ENCODE data around the gene C1QTNF8.

The C1QTNF8 gene

GRCh38 chr16:1053700-1054368 is 42.2 kb downstream of the C1QTNF8 start:
- Histone ChIP-seq H4K20me1 (peaks cover 0 to 53% (median 0%) of the 10 kb centered on the region in 11 experiments; a peak in 6 of 22 replicates), H3K27me3 (peaks cover 8 to 36% (median 14%) of the 10 kb centered on the region in 11 experiments; a peak in 15 of 22 replicates), H3K4me2 (peak overlapping the region in 8 of 11 experiments; percentile 49 to 76 (median 68); a peak in 14 of 22 replicates), H3K9ac (no peak overlapping the region), H3K4me1 (peaks cover 0 to 48% (median 38%) of the 10 kb centered on the region in 10 experiments; a peak in 15 of 20 replicates), H3K4me3 (no peak overlapping the region), H3K36me3 (no peaks in the 10 kb centered on the region), H3K9me3 (replicated peaks in 1 of 11) (peaks cover 15 to 23% (median 18%) of the 10 kb centered on the region in 11 experiments), H3K27ac (no peak overlapping the region)
- TF ChIP-seq Cebpa-rat (IDR thresholded peaks at IDR 0.05) = no peak

- H4K20me1 ChIP-seq = peaks cover 0 to 57% (median 2%) of the 10 kb centered on the region in 11 experiments; a peak in 11 of 22 replicates
- TF ChIP-seq Cebpa-rat (IDR thresholded peaks at IDR 0.05) = no peak
- H3K27me3 ChIP-seq = peaks cover 8 to 32% (median 15%) of the 10 kb centered on the region in 11 experiments; a peak in 17 of 22 replicates
- H3K4me3 ChIP-seq = no peak overlapping the region
- peaks cover 7 to 16% (median 11%) of the 10 kb centered on the region in 11 experiments; a peak in 19 of 22 replicates for H3K9me3 ChIP-seq (replicated peaks in 1 of 11)
- H3K9ac ChIP-seq = 0 out of 22 replicates have a peak overlapping the region, but pooled peaks of 1 of the 11 experiments have one; percentile 18
- peak overlapping the region in 8 of 11 experiments; percentile 39 to 76 (median 68); a peak in 13 of 22 replicates for H3K4me2 ChIP-seq
- no peaks in the 10 kb centered on the region for H3K36me3 ChIP-seq
- H3K4me1 ChIP-seq = peaks cover 2 to 55% (median 44%) of the 10 kb centered on the region in 10 experiments; a peak in 16 of 20 replicates
- no peak overlapping the region for H3K27ac ChIP-seq
Observed at GRCh38 chr16:1053121-1053521, 42.9 kb downstream of the C1QTNF8 start.

GRCh38 chr16:1052721-1053120 is 43.3 kb downstream of the C1QTNF8 start:
- 0 out of 22 replicates have a peak overlapping the region, but pooled peaks of 1 of the 11 experiments have one; percentile 18 for H3K9ac ChIP-seq
- no peak overlapping the region for H3K27ac ChIP-seq
- H3K4me3 ChIP-seq = no peak overlapping the region
- no peaks in the 10 kb centered on the region for H3K36me3 ChIP-seq
- H3K4me1 ChIP-seq = peaks cover 4 to 59% (median 48%) of the 10 kb centered on the region in 10 experiments; a peak in 16 of 20 replicates
- peak overlapping the region in 8 of 11 experiments; percentile 39 to 76 (median 68); a peak in 13 of 22 replicates for H3K4me2 ChIP-seq
- peaks cover 0 to 61% (median 6%) of the 10 kb centered on the region in 11 experiments; a peak in 14 of 22 replicates for H4K20me1 ChIP-seq
- H3K9me3 ChIP-seq (replicated peaks in 1 of 11) = peaks cover 7 to 13% (median 9%) of the 10 kb centered on the region in 11 experiments; a peak in 17 of 22 replicates
- peaks cover 9 to 36% (median 19%) of the 10 kb centered on the region in 11 experiments; a peak in 18 of 22 replicates for H3K27me3 ChIP-seq
- TF ChIP-seq Cebpa-rat (IDR thresholded peaks at IDR 0.05) = no peak

- Histone ChIP-seq H3K4me2 (no peak overlapping the region), H4K20me1 (peaks cover 0 to 65% (median 12%) of the 10 kb centered on the region in 11 experiments; a peak in 14 of 22 replicates), H3K4me3 (no peak overlapping the region), H3K27me3 (peaks cover 0 to 38% (median 17%) of the 10 kb centered on the region in 11 experiments; a peak in 15 of 22 replicates), H3K27ac (no peak overlapping the region), H3K36me3 (no peaks in the 10 kb centered on the region), H3K9me3 (replicated peaks in 1 of 11) (peaks cover 0 to 3% (median 0%) of the 10 kb centered on the region in 11 experiments; a peak in 2 of 22 replicates), H3K4me1 (peaks cover 4 to 72% (median 60%) of the 10 kb centered on the region in 10 experiments; a peak in 17 of 20 replicates), H3K9ac (no peak overlapping the region)
- no peak for TF ChIP-seq Cebpa-rat (IDR thresholded peaks at IDR 0.05)
Observed at GRCh38 chr16:1051446-1051845, 44.6 kb downstream of the C1QTNF8 start.

- Histone ChIP-seq H3K4me1 (peaks cover 4 to 76% (median 65%) of the 10 kb centered on the region in 10 experiments; a peak in 17 of 20 replicates), H4K20me1 (peaks cover 0 to 63% (median 12%) of the 10 kb centered on the region in 11 experiments; a peak in 14 of 22 replicates), H3K4me3 (no peak overlapping the region), H3K36me3 (no peaks in the 10 kb centered on the region), H3K27ac (no peak overlapping the region), H3K4me2 (no peak overlapping the region), H3K9me3 (replicated peaks in 1 of 11) (no peaks in the 10 kb centered on the region), H3K27me3 (peaks cover 0 to 39% (median 17%) of the 10 kb centered on the region in 11 experiments; a peak in 15 of 22 replicates), H3K9ac (no peak overlapping the region)
- no peak for TF ChIP-seq Cebpa-rat (IDR thresholded peaks at IDR 0.05)
Observed at GRCh38 chr16:1050921-1051320, 45.1 kb downstream of the C1QTNF8 start.

- Histone ChIP-seq H3K36me3 (no peaks in the 10 kb centered on the region), H3K27ac (no peak overlapping the region), H3K4me3 (no peak overlapping the region), H3K9me3 (replicated peaks in 1 of 11) (no peaks in the 10 kb centered on the region), H4K20me1 (peaks cover 0 to 60% (median 12%) of the 10 kb centered on the region in 11 experiments; a peak in 14 of 22 replicates), H3K27me3 (peaks cover under 1 to 39% (median 16%) of the 10 kb centered on the region in 11 experiments; a peak in 16 of 22 replicates), H3K9ac (no peak overlapping the region), H3K4me1 (peaks cover 4 to 76% (median 65%) of the 10 kb centered on the region in 10 experiments; a peak in 17 of 20 replicates), H3K4me2 (peak overlapping the region in 6 of 11 experiments; percentile 56 to 80 (median 64); a peak in 10 of 22 replicates)
- TF ChIP-seq Cebpa-rat (IDR thresholded peaks at IDR 0.05) = no peak
Observed at GRCh38 chr16:1050516-1050915, 45.5 kb downstream of the C1QTNF8 start.

- peak overlapping the region in 8 of 11 experiments; percentile 40 to 80 (median 61); a peak in 13 of 22 replicates for H3K4me2 ChIP-seq
- H3K36me3 ChIP-seq = no peaks in the 10 kb centered on the region
- peaks cover 7 to 40% (median 22%) of the 10 kb centered on the region in 11 experiments; a peak in 16 of 22 replicates for H3K27me3 ChIP-seq
- peaks cover 0 to 63% (median 14%) of the 10 kb centered on the region in 11 experiments; a peak in 14 of 22 replicates for H4K20me1 ChIP-seq
- H3K9ac ChIP-seq = peak overlapping the region in 2 of 11 experiments; percentile 23 to 41; a peak in 1 of 22 replicates
- TF ChIP-seq Cebpa-rat (IDR thresholded peaks at IDR 0.05) = no peak
- peaks cover 4 to 72% (median 63%) of the 10 kb centered on the region in 10 experiments; a peak in 17 of 20 replicates for H3K4me1 ChIP-seq
- no peak overlapping the region for H3K4me3 ChIP-seq
- no peak overlapping the region for H3K27ac ChIP-seq
- no peaks in the 10 kb centered on the region for H3K9me3 ChIP-seq (replicated peaks in 1 of 11)
Observed at GRCh38 chr16:1049976-1050247, 46.1 kb downstream of the C1QTNF8 start.

- Histone ChIP-seq H3K27me3 (peaks cover 11 to 40% (median 27%) of the 10 kb centered on the region in 11 experiments; a peak in 17 of 22 replicates), H3K4me3 (no peak overlapping the region), H3K9ac (peak overlapping the region in 2 of 11 experiments; percentile 23 to 41; a peak in 1 of 22 replicates), H3K4me2 (peak overlapping the region in 9 of 11 experiments; percentile 40 to 80 (median 61); a peak in 17 of 22 replicates), H3K4me1 (peaks cover 4 to 66% (median 57%) of the 10 kb centered on the region in 10 experiments; a peak in 17 of 20 replicates), H3K36me3 (no peaks in the 10 kb centered on the region), H3K9me3 (replicated peaks in 1 of 11) (no peaks in the 10 kb centered on the region), H3K27ac (no peak overlapping the region), H4K20me1 (peaks cover 0 to 61% (median 14%) of the 10 kb centered on the region in 11 experiments; a peak in 14 of 22 replicates)
- no peak for TF ChIP-seq Cebpa-rat (IDR thresholded peaks at IDR 0.05)
Observed at GRCh38 chr16:1049113-1049975, 46.7 kb downstream of the C1QTNF8 start.
